A549 treated with AZD2906 at 1 μM for 4 hours (cell line): Measurements from ENCODE around the gene LGALS4. TPM values are rescaled to one million over a fixed set of nuclear protein-coding genes. Genes with fewer than 3 reads are reported as not detected.

ENCODE experiments used
- total RNA-seq: library from RNA; stranded (reverse); fragments of 200-300 nt; extraction: Qiagen RNA extraction; gene quantifications from 5 replicates; pipeline ENCODE4 v1.2.3, GENCODE V29; 2022

The LGALS4 gene, protein sequence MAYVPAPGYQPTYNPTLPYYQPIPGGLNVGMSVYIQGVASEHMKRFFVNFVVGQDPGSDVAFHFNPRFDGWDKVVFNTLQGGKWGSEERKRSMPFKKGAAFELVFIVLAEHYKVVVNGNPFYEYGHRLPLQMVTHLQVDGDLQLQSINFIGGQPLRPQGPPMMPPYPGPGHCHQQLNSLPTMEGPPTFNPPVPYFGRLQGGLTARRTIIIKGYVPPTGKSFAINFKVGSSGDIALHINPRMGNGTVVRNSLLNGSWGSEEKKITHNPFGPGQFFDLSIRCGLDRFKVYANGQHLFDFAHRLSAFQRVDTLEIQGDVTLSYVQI
- 0.22 to 0.75 TPM (median 0.34 TPM) in 5 replicates for total RNA-seq

DNA sequence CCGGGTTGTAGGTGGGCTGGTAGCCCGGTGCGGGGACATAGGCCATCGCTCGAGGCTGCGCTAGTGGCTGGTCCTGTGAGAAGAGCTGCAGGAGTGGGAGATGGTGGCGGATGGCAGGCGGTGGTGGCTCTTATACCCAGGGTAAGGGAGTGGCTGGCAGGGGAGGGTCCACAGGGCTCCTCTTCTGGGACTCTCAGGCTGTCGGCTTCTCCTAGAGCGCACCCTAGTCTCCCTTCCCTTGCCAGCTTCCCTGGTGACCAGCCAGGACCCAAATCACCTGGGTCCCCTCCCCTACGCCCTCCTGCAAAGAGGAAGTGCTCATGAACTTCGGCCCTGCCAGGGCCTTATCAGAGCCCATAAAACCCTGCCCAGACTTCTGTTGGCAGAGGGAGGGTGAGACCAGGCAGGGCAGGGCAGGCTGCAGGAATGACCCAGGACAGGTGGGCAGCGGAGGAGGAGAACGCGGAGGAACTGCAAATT, at the start of gene LGALS4:
TSS of gene LGALS4 (minus strand) at position 105 of the 480 bp plus-strand sequence. CDS start at position 46, 59 bp downstream.

DNA sequence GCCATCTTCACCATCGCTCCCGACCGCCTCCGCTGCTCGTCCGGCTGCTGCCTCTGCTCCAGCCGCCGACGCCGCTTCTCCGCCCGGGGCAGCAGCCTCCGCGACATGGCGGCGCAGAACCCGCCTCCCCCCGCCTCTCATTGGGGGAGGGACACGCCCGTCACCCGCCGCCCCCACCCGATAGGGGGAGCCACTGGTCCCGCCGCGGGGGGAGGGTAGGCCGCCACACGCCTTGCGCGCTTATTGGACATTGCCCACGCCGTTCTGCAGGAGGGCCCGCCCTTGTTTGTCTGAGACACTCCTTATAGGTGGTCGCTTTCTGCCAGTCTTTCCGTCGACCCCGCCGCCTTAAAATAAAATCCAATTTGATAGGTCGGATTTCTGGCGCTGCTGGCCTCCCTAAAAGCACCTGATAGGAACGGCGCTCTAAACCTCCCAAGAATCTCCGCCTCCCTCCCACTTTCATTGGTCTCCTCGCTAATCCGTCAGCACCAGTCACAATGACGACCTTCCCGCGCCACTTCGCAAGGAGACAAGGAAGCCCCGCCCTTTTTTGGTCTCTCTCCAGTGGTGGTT, 37.2 kb upstream of the LGALS4 start, which contains the start of gene HNRNPL:
TSS of gene HNRNPL (minus strand) at position 127 of the 576 bp plus-strand sequence. CDS start at position 107, 20 bp downstream.

DNA sequence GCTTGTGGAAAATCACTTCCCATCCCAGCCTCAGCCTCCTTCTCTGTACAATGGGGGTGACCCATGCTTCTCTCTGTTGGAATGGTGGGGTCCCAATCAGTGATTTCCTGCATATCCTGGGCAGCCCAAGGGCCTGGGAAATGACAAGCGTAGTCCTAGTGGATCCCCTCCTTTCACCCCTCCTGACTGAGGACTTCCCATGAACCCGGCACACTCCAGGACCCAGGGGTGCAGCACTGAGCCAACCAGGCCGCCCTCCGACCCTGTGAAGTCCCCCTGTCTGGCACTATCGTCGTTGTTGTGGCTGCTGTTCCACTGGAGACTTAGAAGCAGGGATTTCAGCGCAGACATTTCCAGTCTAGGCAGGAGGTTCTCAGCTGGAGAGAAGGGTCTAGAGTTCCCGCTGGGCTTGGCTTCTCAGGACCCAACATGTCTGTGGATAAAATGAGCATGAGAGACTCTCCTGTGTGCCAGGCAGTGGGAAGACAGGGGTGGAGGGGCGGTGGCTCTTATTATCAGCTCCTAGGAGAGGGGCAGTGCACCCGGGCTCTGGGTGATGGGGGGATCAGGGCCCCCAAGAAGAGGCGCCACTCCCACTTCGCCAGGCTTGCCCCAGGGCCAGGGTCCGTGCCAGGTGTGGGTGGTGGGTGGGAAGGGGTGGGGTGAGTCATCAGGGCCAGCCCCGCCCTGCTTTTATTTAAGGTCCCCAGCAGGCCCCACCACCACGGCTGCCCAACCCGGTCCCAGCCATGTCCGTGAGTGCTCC, 24.1 kb downstream of the LGALS4 start, which contains the start of gene LGALS7B:
TSS of gene LGALS7B (plus strand) at position 723 of the 766 bp plus-strand sequence. CDS start at position 750, 27 bp downstream.

DNA sequence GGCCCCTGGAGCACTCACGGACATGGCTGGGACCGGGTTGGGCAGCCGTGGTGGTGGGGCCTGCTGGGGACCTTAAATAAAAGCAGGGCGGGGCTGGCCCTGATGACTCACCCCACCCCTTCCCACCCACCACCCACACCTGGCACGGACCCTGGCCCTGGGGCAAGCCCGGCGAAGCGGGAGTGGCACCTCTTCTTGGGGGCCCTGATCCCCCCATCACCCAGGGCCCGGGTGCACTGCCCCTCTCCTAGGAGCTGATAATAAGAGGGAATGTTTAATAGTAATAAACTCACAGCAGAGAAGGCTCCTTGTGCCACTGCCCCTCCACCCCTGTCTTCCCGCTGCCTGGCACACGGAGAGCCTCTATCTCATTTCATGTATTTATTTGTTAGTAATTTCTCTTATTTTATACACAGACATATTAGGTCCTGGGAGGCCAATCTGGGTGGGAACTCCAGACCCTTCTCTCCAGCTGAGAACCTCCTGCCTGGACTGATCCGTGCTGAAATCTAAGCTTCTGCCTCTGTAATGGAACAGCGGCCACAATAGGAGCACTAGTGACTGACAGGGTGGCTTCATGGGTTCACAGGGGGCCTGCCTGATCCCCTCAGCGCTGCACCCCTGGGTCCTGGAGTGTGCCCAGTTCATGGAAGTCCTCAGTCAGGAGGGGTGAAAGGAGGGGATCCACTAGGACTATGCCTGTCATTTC, 39.1 kb downstream of the LGALS4 start, which contains the start of gene LGALS7:
TSS of gene LGALS7 (minus strand) at position 49 of the 709 bp plus-strand sequence. CDS start at position 24, 25 bp downstream.

Other genes starting within 250 kb of the LGALS4 start
- 0.40 to 0.85 TPM (median 0.72 TPM) in 5 replicates for gene MAP4K1, start 195.0 kb downstream of the LGALS4 start, total RNA-seq
- gene EIF3K, start 193.8 kb downstream of the LGALS4 start, total RNA-seq = 721 to 975 TPM (median 736 TPM) in 5 replicates
- gene ACTN4, start 165.3 kb downstream of the LGALS4 start, total RNA-seq = 783 to 1,108 TPM (median 1,019 TPM) in 5 replicates
- 4.5 to 7.3 TPM (median 6.3 TPM) in 5 replicates for gene CAPN12, start 68.5 kb downstream of the LGALS4 start, total RNA-seq
- gene LGALS7, start 39.4 kb downstream of the LGALS4 start, total RNA-seq = 0.23 to 0.98 TPM (median 0.43 TPM) in 4 of 5 replicates, not detected in the other
- 0.39 to 0.75 TPM (median 0.51 TPM) in 4 of 5 replicates, not detected in the other for gene LGALS7B, start 23.7 kb downstream of the LGALS4 start, total RNA-seq
- 282 to 399 TPM (median 290 TPM) in 5 replicates for gene ECH1, start 18.8 kb upstream of the LGALS4 start, total RNA-seq
- gene HNRNPL, start 37.0 kb upstream of the LGALS4 start, total RNA-seq = 314 to 354 TPM (median 328 TPM) in 5 replicates
- gene RINL, start 65.3 kb upstream of the LGALS4 start, total RNA-seq = 2.0 to 3.0 TPM (median 2.4 TPM) in 5 replicates
- 33.4 to 38.5 TPM (median 38.1 TPM) in 5 replicates for gene SIRT2, start 86.7 kb upstream of the LGALS4 start, total RNA-seq
- gene NFKBIB, start 87.0 kb upstream of the LGALS4 start, total RNA-seq = 63.7 to 125 TPM (median 100 TPM) in 5 replicates
- 0.18 to 1.1 TPM (median 0.62 TPM) in 5 replicates for gene CCER2, start 99.2 kb upstream of the LGALS4 start, total RNA-seq
- 53.0 to 57.1 TPM (median 54.5 TPM) in 5 replicates for gene SARS2, start 117.8 kb upstream of the LGALS4 start, total RNA-seq
- 199 to 310 TPM (median 275 TPM) in 5 replicates for gene MRPS12, start 118.0 kb upstream of the LGALS4 start, total RNA-seq
- gene FBXO17, start 162.8 kb upstream of the LGALS4 start, total RNA-seq = 62.2 to 79.7 TPM (median 78.0 TPM) in 5 replicates
- 2.8 to 5.9 TPM (median 4.2 TPM) in 5 replicates for gene FBXO27, start 219.6 kb upstream of the LGALS4 start, total RNA-seq